ENCODE measurements around the gene NPBWR2. TPM values are rescaled to one million over a fixed set of nuclear protein-coding genes. Genes with fewer than 3 reads are reported as not detected.

The NPBWR2 gene
- total and polyA plus RNA-seq, 9 of the 15 experiments (the other 6 are each of a cell fraction or from before 2014, with no cell fraction given) = not detected

GRCh38 chr20:64091770-64092169 is 15.6 kb downstream of the NPBWR2 start:
- no peaks in the 10 kb centered on the region for H3K79me2 ChIP-seq (ENCODE audit: control insufficient read depth, insufficient read depth, low read length)
- H3K27ac ChIP-seq (ENCODE audit: extremely low read depth, low read depth, low read length) = no peak overlapping the region
- 0% methylated on average over 6 of the region's 16 CpGs for WGBS (ENCODE audit: insufficient coverage, low coverage, missing lambda C conversion rate)
- H3K36me3 ChIP-seq (ENCODE audit: control insufficient read depth, insufficient read depth, low read length) = no peaks in the 10 kb centered on the region
- H3K4me2 ChIP-seq (ENCODE audit: insufficient read depth, low read length) = no peak overlapping the region
- peak in 2 of 4 experiments; percentile 59 to 60 for DNase-seq (ENCODE audit: extremely low read depth in 1 of 4, low spot score in 3 of 4)
- no TSS peak for BruUV-seq (replicated peaks)
- peaks cover 2% of the 10 kb centered on the region; the same call in 1 of the 2 replicates for H3K9me3 ChIP-seq (replicated peaks; ENCODE audit: control insufficient read depth, insufficient read depth, low read depth, low read length)
- H2AFZ ChIP-seq (ENCODE audit: low read depth, low read length) = no peak overlapping the region
- H4K20me1 ChIP-seq (replicated peaks; ENCODE audit: control insufficient read depth, insufficient read depth, low read length) = peaks cover 9% of the 10 kb centered on the region; the same call in 1 of the 2 replicates
- H3K4me1 ChIP-seq (replicated peaks in 1 of 2; ENCODE audit: control insufficient read depth in 2 of 2, insufficient read depth in 2 of 2, low read length in 2 of 2) = peaks cover 0 to 26% of the 10 kb centered on the region in 2 experiments; a peak in 2 of 5 replicates
- TF ChIP-seq ZBTB7A (IDR thresholded peaks at IDR 0.05; ENCODE audit: borderline replicate concordance, control insufficient read depth, low read depth, low read length) = peak; percentile 43; the same call in 1 of the 2 replicates
- peak in 1 of 2 experiments; percentile 66; a peak in 1 of 4 replicates for TF ChIP-seq KDM1A (IDR thresholded peaks at IDR 0.05)
- no peak for TF ChIP-seq TCF7L2 (IDR thresholded peaks at IDR 0.05; ENCODE audit: low read depth, low read length)
- in situ Hi-C loops (cut with MboI) = no loop called here
- peak; percentile 62 for ATAC-seq
- CTCF ChIA-PET (ENCODE audit: low intra/inter-chr PET ratio) = no interaction called here
- H3K4me3 ChIP-seq = no peak overlapping the region
- FAIRE-seq = no peak
- H3K27me3 ChIP-seq (ENCODE audit: control insufficient read depth in 2 of 2, insufficient read depth in 2 of 2, low read length in 2 of 2) = peaks cover 0 to 10% of the 10 kb centered on the region in 2 experiments; a peak in 1 of 5 replicates
- POLR2A ChIA-PET = no interaction called here
- intact Hi-C loops (cut with micrococcal nuclease) = no loop called here
- H3K9ac ChIP-seq (ENCODE audit: insufficient read depth in 1 of 2, low read depth in 2 of 2, low read length in 2 of 2) = peak overlapping the region in 1 of 2 experiments; percentile 52; a peak in 1 of 4 replicates
- H3K9me1 ChIP-seq (ENCODE audit: control insufficient read depth, insufficient read depth, low read length) = no peaks in the 10 kb centered on the region

GRCh38 chr20:64091340-64091739 is 16.0 kb downstream of the NPBWR2 start:
- in situ Hi-C loops (cut with MboI) = no loop called here
- no peak overlapping the region for H3K4me3 ChIP-seq
- peak in 1 of 2 experiments; percentile 23 for TF ChIP-seq E2F6 (IDR thresholded peaks at IDR 0.05; ENCODE audit: borderline replicate concordance in 1 of 2, extremely low read depth in 1 of 2, insufficient read depth in 1 of 2, insufficient read length in 1 of 2, low read depth in 1 of 2, low read length in 1 of 2, poor library complexity in 1 of 2, severe bottlenecking in 1 of 2)
- no peak for TF ChIP-seq TBP (optimal IDR thresholded peaks at IDR 0.05; ENCODE audit: low read depth, low read length)
- FAIRE-seq (no peak), ATAC-seq (no peak), DNase-seq (ENCODE audit: extremely low read depth in 1 of 4, low spot score in 3 of 4) (no peak)
- POLR2A ChIA-PET = interaction anchor here (0.6 kb wide), 1 partner anchor 107 kb away, joined by 3 read pairs; no protein-coding TSS in a partner anchor
- peaks cover 2% of the 10 kb centered on the region; the same call in 1 of the 2 replicates for H3K9me3 ChIP-seq (replicated peaks; ENCODE audit: control insufficient read depth, insufficient read depth, low read depth, low read length)
- peaks cover 0 to 26% of the 10 kb centered on the region in 2 experiments; a peak in 2 of 5 replicates for H3K4me1 ChIP-seq (replicated peaks in 1 of 2; ENCODE audit: control insufficient read depth in 2 of 2, insufficient read depth in 2 of 2, low read length in 2 of 2)
- H3K4me2 ChIP-seq (ENCODE audit: insufficient read depth, low read length) = no peak overlapping the region
- WGBS (ENCODE audit: insufficient coverage, low coverage, missing lambda C conversion rate) = 10% methylated on average over 19 of the region's 19 CpGs
- H3K27ac ChIP-seq (ENCODE audit: extremely low read depth, low read depth, low read length) = no peak overlapping the region
- H3K79me2 ChIP-seq (ENCODE audit: control insufficient read depth, insufficient read depth, low read length) = no peaks in the 10 kb centered on the region
- 0 out of 4 replicates have a peak overlapping the region, but pooled peaks of 1 of the 2 experiments have one; percentile 52 for H3K9ac ChIP-seq (ENCODE audit: insufficient read depth in 1 of 2, low read depth in 2 of 2, low read length in 2 of 2)
- CTCF ChIA-PET (ENCODE audit: low intra/inter-chr PET ratio) = no interaction called here
- no peaks in the 10 kb centered on the region for H3K9me1 ChIP-seq (ENCODE audit: control insufficient read depth, insufficient read depth, low read length)
- peaks cover 0 to 11% of the 10 kb centered on the region in 2 experiments; a peak in 1 of 5 replicates for H3K27me3 ChIP-seq (ENCODE audit: control insufficient read depth in 2 of 2, insufficient read depth in 2 of 2, low read length in 2 of 2)
- no TSS peak for BruUV-seq (replicated peaks)
- intact Hi-C loops (cut with micrococcal nuclease) = no loop called here
- H4K20me1 ChIP-seq (replicated peaks; ENCODE audit: control insufficient read depth, insufficient read depth, low read length) = peaks cover 9% of the 10 kb centered on the region; the same call in 1 of the 2 replicates
- H3K36me3 ChIP-seq (ENCODE audit: control insufficient read depth, insufficient read depth, low read length) = no peaks in the 10 kb centered on the region
- H2AFZ ChIP-seq (ENCODE audit: low read depth, low read length) = no peak overlapping the region
